IMR-90 (cell line): ENCODE data around the gene MYO1C. TPM values are rescaled to one million over a fixed set of nuclear protein-coding genes. Genes with fewer than 3 reads are reported as not detected.
A peak's percentile ranks its signal among the peaks of the same experiment; 100 is the strongest.

Experiments used
- ATAC-seq: fragments of 200-7000 bp; cut with Tn5 transposase; 2 replicates; pipeline ENCODE4 v1.9.1; 2020; ENCODE audit warnings: low read depth, mild to moderate bottlenecking, moderate library complexity
- BruUV-seq: library from RNA; stranded (reverse); fragments of 400-500 nt; replicated peaks from 2 replicates; lab custom pipeline; 2021; lab: Mats Ljungman, UMichigan
- CTCF ChIA-PET: fragments of 300-600 bp; formaldehyde crosslinking; extraction: SDS; loops from one replicate; lab custom pipeline; 2021; ENCODE audit warnings: antibody characterized with exemption; lab: Yijun Ruan, JAX
- POLR2A ChIA-PET: fragments of 300-600 bp; sonication (Branson Sonifier 250); formaldehyde crosslinking; loops from one replicate; lab custom pipeline; 2022; ENCODE audit warnings: antibody characterized with exemption; ENCODE audit not compliant: unreplicated experiment; lab: Charles Lee
- DNase-seq: peaks from one replicate; pipeline ENCODE4 v3.0.0; 2013
- H2AFZ ChIP-seq: replicated peaks from 2 replicates; pipeline ENCODE3; 2013; ENCODE audit warnings: low read length, mild to moderate bottlenecking; ENCODE audit not compliant: poor library complexity
- H2AK5ac ChIP-seq: 2 replicates; pipeline ENCODE4 v1.6.1; 2013; ENCODE audit warnings: low read depth, low read length, inconsistent platforms
- H2AK9ac ChIP-seq: replicated peaks from 2 replicates; pipeline ENCODE3; 2013; ENCODE audit warnings: mild to moderate bottlenecking, low read depth, low read length, moderate library complexity; ENCODE audit not compliant: poor library complexity
- H2BK120ac ChIP-seq: 2 replicates; pipeline ENCODE4 v1.6.1; 2013; ENCODE audit warnings: low read depth, low read length, inconsistent platforms
- H2BK15ac ChIP-seq: 3 replicates; pipeline ENCODE4 v1.6.1; 2013; ENCODE audit warnings: low read depth, low read length, inconsistent platforms
- H2BK20ac ChIP-seq: 2 replicates; pipeline ENCODE4 v1.6.1; 2013; ENCODE audit warnings: low read depth, mild to moderate bottlenecking, inconsistent platforms, low read length, moderate library complexity
- H2BK5ac ChIP-seq: 2 replicates; pipeline ENCODE4 v1.6.1; 2013; ENCODE audit warnings: mild to moderate bottlenecking, low read depth, low read length, inconsistent platforms; ENCODE audit not compliant: poor library complexity, severe bottlenecking
- H3K14ac ChIP-seq: replicated peaks from 2 replicates; pipeline ENCODE4 v1.6.1; 2013; ENCODE audit warnings: low read depth, low read length, inconsistent platforms
- H3K18ac ChIP-seq: 2 replicates; pipeline ENCODE4 v1.6.1; 2013; ENCODE audit warnings: low read depth, low read length, control low read depth
- H3K23ac ChIP-seq: 2 replicates; pipeline ENCODE4 v1.6.1; 2013; ENCODE audit warnings: low read depth, low read length, inconsistent platforms
- H3K27ac ChIP-seq: 2 replicates; pipeline ENCODE4 v1.5.1; 2013; ENCODE audit warnings: mild to moderate bottlenecking, control low read depth, low read length; ENCODE audit not compliant: insufficient read depth
- H3K27me3 ChIP-seq: 2 replicates; pipeline ENCODE4 v1.6.1; 2013; ENCODE audit warnings: low read length; ENCODE audit not compliant: control insufficient read depth, insufficient read depth
- H3K36me3 ChIP-seq: 2 replicates; pipeline ENCODE4 v1.6.1; 2013; ENCODE audit warnings: low read length, mixed read lengths; ENCODE audit not compliant: control insufficient read depth, insufficient read depth
- H3K4ac ChIP-seq: 2 replicates; pipeline ENCODE4 v1.6.1; 2013; ENCODE audit warnings: low read depth, low read length, inconsistent platforms
- H3K4me1 ChIP-seq: 2 replicates; pipeline ENCODE4 v1.6.1; 2013; ENCODE audit warnings: low read length, mixed read lengths; ENCODE audit not compliant: control insufficient read depth, insufficient read depth
- H3K4me2 ChIP-seq: 2 replicates; pipeline ENCODE4 v1.6.1; 2013; ENCODE audit warnings: low read depth, mild to moderate bottlenecking, control low read depth, low read length, moderate library complexity
- H3K4me3 ChIP-seq: 2 replicates; pipeline ENCODE4 v1.5.1; 2013; ENCODE audit warnings: low read depth, mild to moderate bottlenecking, control low read depth, low read length, moderate library complexity; ENCODE audit not compliant: insufficient read depth
- H3K56ac ChIP-seq: 2 replicates; pipeline ENCODE4 v1.6.1; 2013; ENCODE audit warnings: low read length, inconsistent platforms; ENCODE audit not compliant: insufficient read depth; ENCODE audit errors: extremely low read depth
- H3K79me1 ChIP-seq, 2 experiments: 2 replicates each; pipeline ENCODE4 v1.6.1; 2013; ENCODE audit warnings: low read length in 2 of 2, inconsistent platforms in 1 of 2, low read depth in 1 of 2
- H3K9ac ChIP-seq: 2 replicates; pipeline ENCODE4 v1.6.1; 2013; ENCODE audit warnings: low read depth, low read length, control low read depth
- H3K9me1 ChIP-seq: 2 replicates; pipeline ENCODE4 v1.6.1; 2013; ENCODE audit warnings: low read length, inconsistent platforms; ENCODE audit not compliant: insufficient read depth
- H3K9me3 ChIP-seq: 2 replicates; pipeline ENCODE4 v1.6.1; 2013; ENCODE audit warnings: low read length; ENCODE audit not compliant: control insufficient read depth, insufficient read depth
- H4K20me1 ChIP-seq: 2 replicates; pipeline ENCODE4 v1.6.1; 2013; ENCODE audit warnings: low read length, inconsistent platforms; ENCODE audit not compliant: insufficient read depth
- H4K5ac ChIP-seq: 2 replicates; pipeline ENCODE4 v1.6.1; 2013; ENCODE audit warnings: mild to moderate bottlenecking, low read depth, low read length, control low read depth
- H4K8ac ChIP-seq, 2 experiments: 2 replicates each; pipeline ENCODE4 v1.6.1; 2013; ENCODE audit warnings: low read depth in 2 of 2, low read length in 2 of 2, control low read depth in 1 of 2, inconsistent platforms in 1 of 2
- H4K91ac ChIP-seq: 2 replicates; pipeline ENCODE4 v1.6.1; 2013; ENCODE audit warnings: low read depth, low read length, inconsistent platforms; ENCODE audit not compliant: insufficient read depth
- BHLHE40 ChIP-seq: fragments of 150-350 bp; IDR thresholded peaks from 2 replicates; pipeline ENCODE4 v1.6.1; 2016; ENCODE audit warnings: mild to moderate bottlenecking, low read depth, low read length
- CEBPB ChIP-seq: IDR thresholded peaks from 2 replicates; pipeline ENCODE4 v1.6.1; 2012; ENCODE audit warnings: low read depth, low read length, improper control_type of control experiment
- CHD1 ChIP-seq: IDR thresholded peaks from 2 replicates; pipeline ENCODE4 v1.6.1; 2012; ENCODE audit warnings: low read depth, low read length, improper control_type of control experiment
- ELK1 ChIP-seq: fragments of 150-350 bp; IDR thresholded peaks from 2 replicates; pipeline ENCODE4 v1.6.1; 2016; ENCODE audit warnings: low read depth, mild to moderate bottlenecking, low read length, moderate library complexity, borderline replicate concordance
- FOS ChIP-seq: fragments of 150-350 bp; IDR thresholded peaks from 2 replicates; pipeline ENCODE4 v1.6.1; 2016; ENCODE audit warnings: low read depth, low read length
- MAFK ChIP-seq: IDR thresholded peaks from 2 replicates; pipeline ENCODE4 v1.6.1; 2012; ENCODE audit warnings: low read depth, low read length, improper control_type of control experiment
- MAZ ChIP-seq: IDR thresholded peaks from 2 replicates; pipeline ENCODE4 v1.6.1; 2012; ENCODE audit warnings: low read depth, mild to moderate bottlenecking, low read length, improper control_type of control experiment, moderate library complexity, borderline replicate concordance
- MXI1 ChIP-seq: IDR thresholded peaks from 2 replicates; pipeline ENCODE4 v1.6.1; 2012; ENCODE audit warnings: low read depth, mild to moderate bottlenecking, low read length, moderate library complexity, borderline replicate concordance
- NFE2L2 ChIP-seq: fragments of 150-350 bp; IDR thresholded peaks from 2 replicates; pipeline ENCODE4 v1.6.1; 2016; ENCODE audit warnings: low read depth, mild to moderate bottlenecking, low read length
- POLR2A ChIP-seq: IDR thresholded peaks from 2 replicates; pipeline ENCODE4 v1.6.1; 2012; ENCODE audit warnings: mild to moderate bottlenecking, low read depth, low read length
- RAD21 ChIP-seq: IDR thresholded peaks from 2 replicates; pipeline ENCODE4 v1.6.1; 2012; ENCODE audit warnings: low read length, improper control_type of control experiment
- RCOR1 ChIP-seq: IDR thresholded peaks from 2 replicates; pipeline ENCODE4 v1.6.1; 2012; ENCODE audit warnings: mild to moderate bottlenecking, low read length, improper control_type of control experiment; ENCODE audit not compliant: insufficient replicate concordance
- RFX5 ChIP-seq: IDR thresholded peaks from 2 replicates; pipeline ENCODE4 v1.8.0; 2012; ENCODE audit warnings: low read depth, mild to moderate bottlenecking, low read length, moderate library complexity
- SMC3 ChIP-seq: fragments of 150-350 bp; IDR thresholded peaks from 2 replicates; pipeline ENCODE4 v1.6.1; 2016; ENCODE audit warnings: low read depth, mild to moderate bottlenecking, antibody characterized with exemption, low read length, moderate library complexity
- WGBS, 2 experiments: methylation state at CpG; one replicate each; pipeline versions ENCODE4 v1.1.5 to v1.1.7; 2013; ENCODE audit warnings: missing lambda C conversion rate in 2 of 2; ENCODE audit not compliant: insufficient read length in 1 of 2; ENCODE audit errors: extremely low coverage in 2 of 2; 5-methylcytosine and 5-hydroxymethylcytosine counted together
- dilution Hi-C: fragments of 300-500 bp; cut with HindIII; formaldehyde crosslinking; loops from one replicate; pipeline ENCODE4 v1.14.3; 2018; ENCODE audit warnings: low sequenced_read_pairs; ENCODE audit not compliant: unreplicated experiment
- in situ Hi-C: fragments of 300-500 bp; cut with MboI; formaldehyde crosslinking; loops from 3 replicates; pipeline ENCODE4 v1.14.3; 2019; ENCODE audit warnings: low sequenced_read_pairs, inconsistent platforms, mixed read lengths
- intact Hi-C: fragments of 100-400 bp; cut with micrococcal nuclease; formaldehyde crosslinking; loops from 2 replicates; pipeline ENCODE4 v1.10.0; 2022
- polyA plus RNA-seq, 3 experiments: library from polyadenylated mRNA; depleted of rRNA; stranded (reverse); fragments of >200 nt; gene quantifications; 2 replicates each; pipeline ENCODE4 v1.2.3, GENCODE V29; 2012; ENCODE audit warnings: low replicate concordance in 1 of 3
- total RNA-seq: library from RNA; depleted of rRNA; stranded (reverse); fragments of >200 nt; gene quantifications from 2 replicates; pipeline ENCODE4 v1.2.3, GENCODE V29; 2012
- TF ChIP-seq, protein P1 (sequence below): fragments of 150-350 bp; IDR thresholded peaks from 2 replicates; pipeline ENCODE4 v1.6.1; 2017; ENCODE audit warnings: mild to moderate bottlenecking, antibody characterized with exemption, low read length, low read depth
- TF ChIP-seq, protein P2 (sequence below): conservative IDR thresholded peaks from 2 replicates; pipeline ENCODE4 v1.5.1; 2012; ENCODE audit warnings: mild to moderate bottlenecking, low read depth, low read length, improper control_type of control experiment

The MYO1C gene
- total and polyA plus RNA-seq, 2 of the 4 experiments (the other 2 are of a cell fraction), result 162 to 196 TPM

GRCh38 chr17:1484060-1484535, 8.4 kb downstream of the MYO1C start:
- no peak overlapping the region for H2BK5ac ChIP-seq
- in situ Hi-C loops (no loop called here), intact Hi-C loops (no loop called here), dilution Hi-C loops (no loop called here)
- no peak overlapping the region for H3K23ac ChIP-seq
- H3K27ac ChIP-seq, result no peak overlapping the region
- ChIA-PET CTCF (no interaction called here), POLR2A (no interaction called here)
- H4K8ac ChIP-seq, result no peak overlapping the region; a peak in 1 of 4 replicates
- peak overlapping the region; percentile 51 for H2AFZ ChIP-seq
- peaks cover 40% of the 10 kb centered on the region for H3K36me3 ChIP-seq
- H4K5ac ChIP-seq, result no peak overlapping the region
- H3K27me3 ChIP-seq, result no peaks in the 10 kb centered on the region
- H3K14ac ChIP-seq, result no peak overlapping the region
- no peak overlapping the region for H2BK15ac ChIP-seq
- H4K20me1 ChIP-seq, result peaks cover 36% of the 10 kb centered on the region
- H3K79me1 ChIP-seq, result peaks cover 23 to 66% of the 10 kb centered on the region in 2 experiments
- no peak for ATAC-seq
- peak overlapping the region; percentile 100; the same call in 1 of the 2 replicates for H3K4me2 ChIP-seq
- H3K18ac ChIP-seq, result no peak overlapping the region
- no peak for DNase-seq
- no peak for TF ChIP-seq MXI1
- TF ChIP-seq CEBPB, result no peak
- no peak for TF ChIP-seq NFE2L2
- no peak for TF ChIP-seq ELK1
- TF ChIP-seq FOS, result no peak
- no peak for TF ChIP-seq RCOR1
- no peak for TF ChIP-seq MAZ
- TF ChIP-seq MAFK, result no peak
- no peak for TF ChIP-seq RAD21
- TF ChIP-seq SMC3, result no peak
- TF ChIP-seq, protein P1, sequence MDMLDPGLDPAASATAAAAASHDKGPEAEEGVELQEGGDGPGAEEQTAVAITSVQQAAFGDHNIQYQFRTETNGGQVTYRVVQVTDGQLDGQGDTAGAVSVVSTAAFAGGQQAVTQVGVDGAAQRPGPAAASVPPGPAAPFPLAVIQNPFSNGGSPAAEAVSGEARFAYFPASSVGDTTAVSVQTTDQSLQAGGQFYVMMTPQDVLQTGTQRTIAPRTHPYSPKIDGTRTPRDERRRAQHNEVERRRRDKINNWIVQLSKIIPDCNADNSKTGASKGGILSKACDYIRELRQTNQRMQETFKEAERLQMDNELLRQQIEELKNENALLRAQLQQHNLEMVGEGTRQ, result no peak
- no peak for TF ChIP-seq POLR2A
- TF ChIP-seq RFX5, result no peak
- TF ChIP-seq, protein P2, sequence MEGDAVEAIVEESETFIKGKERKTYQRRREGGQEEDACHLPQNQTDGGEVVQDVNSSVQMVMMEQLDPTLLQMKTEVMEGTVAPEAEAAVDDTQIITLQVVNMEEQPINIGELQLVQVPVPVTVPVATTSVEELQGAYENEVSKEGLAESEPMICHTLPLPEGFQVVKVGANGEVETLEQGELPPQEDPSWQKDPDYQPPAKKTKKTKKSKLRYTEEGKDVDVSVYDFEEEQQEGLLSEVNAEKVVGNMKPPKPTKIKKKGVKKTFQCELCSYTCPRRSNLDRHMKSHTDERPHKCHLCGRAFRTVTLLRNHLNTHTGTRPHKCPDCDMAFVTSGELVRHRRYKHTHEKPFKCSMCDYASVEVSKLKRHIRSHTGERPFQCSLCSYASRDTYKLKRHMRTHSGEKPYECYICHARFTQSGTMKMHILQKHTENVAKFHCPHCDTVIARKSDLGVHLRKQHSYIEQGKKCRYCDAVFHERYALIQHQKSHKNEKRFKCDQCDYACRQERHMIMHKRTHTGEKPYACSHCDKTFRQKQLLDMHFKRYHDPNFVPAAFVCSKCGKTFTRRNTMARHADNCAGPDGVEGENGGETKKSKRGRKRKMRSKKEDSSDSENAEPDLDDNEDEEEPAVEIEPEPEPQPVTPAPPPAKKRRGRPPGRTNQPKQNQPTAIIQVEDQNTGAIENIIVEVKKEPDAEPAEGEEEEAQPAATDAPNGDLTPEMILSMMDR, result no peak
- no peak for TF ChIP-seq CHD1
- TF ChIP-seq BHLHE40, result no peak
- peak overlapping the region; percentile 99; the same call in 1 of the 2 replicates for H2AK5ac ChIP-seq
- peaks cover 11% of the 10 kb centered on the region for H3K9me1 ChIP-seq
- H2BK120ac ChIP-seq, result no peak overlapping the region
- H3K9me3 ChIP-seq, result no peaks in the 10 kb centered on the region
- peak overlapping the region; percentile 96 for H2AK9ac ChIP-seq
- WGBS, 2 experiments, result 99% methylated on average over 19 of the region's 29 CpGs; no CpG with 5 or more reads in 1 of the 2 experiments
- H3K4me3 ChIP-seq, result no peak overlapping the region
- peak overlapping the region; percentile 95 for H3K4ac ChIP-seq
- no peak overlapping the region for H4K91ac ChIP-seq
- H3K4me1 ChIP-seq, result peaks cover 19% of the 10 kb centered on the region
- H3K9ac ChIP-seq, result peak overlapping the region; percentile 99; the same call in 1 of the 2 replicates
- no TSS peak for BruUV-seq
- H2BK20ac ChIP-seq, result no peak overlapping the region
- no peak overlapping the region for H3K56ac ChIP-seq
